K562 (cell line): ENCODE data around the gene RCSD1.

ENCODE experiments used
- NKRF ChIP-seq: fragments of 450-650 bp; IDR thresholded peaks from 2 replicates; pipeline ENCODE4 v1.6.1; 2016; ENCODE audit warnings: borderline replicate concordance
- RB1 ChIP-seq: fragments of 450-650 bp; IDR thresholded peaks from 2 replicates; pipeline ENCODE4 v1.6.1; 2017; ENCODE audit warnings: low read depth, mild to moderate bottlenecking
- TF ChIP-seq, protein P1 (sequence below): sonication (generic); formaldehyde crosslinking; IDR thresholded peaks from 2 replicates; pipeline ENCODE4 v1.9.0; 2022; ENCODE audit warnings: mild to moderate bottlenecking, missing genetic modification reagents

DNA sequence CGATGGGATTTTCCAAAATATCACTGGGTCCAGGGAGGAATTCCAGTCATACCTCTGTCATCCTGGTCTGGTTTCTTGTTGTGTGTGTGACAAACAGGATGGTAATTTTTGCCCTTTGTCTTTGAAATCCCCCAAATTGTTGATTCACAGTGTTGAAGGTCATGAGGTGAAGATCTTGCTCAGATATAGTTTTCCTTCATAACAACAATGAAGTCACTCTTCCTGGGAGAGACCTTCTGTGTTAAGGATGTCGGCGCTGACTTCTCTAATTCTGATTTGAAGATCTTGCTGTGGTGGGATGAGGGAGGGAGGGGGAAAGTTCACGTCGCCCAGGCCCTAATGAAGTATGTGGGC lies 59.5 kb downstream of the RCSD1 start:
- TF ChIP-seq NKRF (no peak), RB1 (no peak)
- TF ChIP-seq, protein P1, sequence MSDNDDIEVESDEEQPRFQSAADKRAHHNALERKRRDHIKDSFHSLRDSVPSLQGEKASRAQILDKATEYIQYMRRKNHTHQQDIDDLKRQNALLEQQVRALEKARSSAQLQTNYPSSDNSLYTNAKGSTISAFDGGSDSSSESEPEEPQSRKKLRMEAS (CRISPR knock-in tag), result no peak
